Endometrial microvascular endothelial cells (primary cell): ENCODE measurements around the gene ZDBF2. TPM values are rescaled to one million over a fixed set of nuclear protein-coding genes. Genes with fewer than 3 reads are reported as not detected.
"Not testable (repeated sequence)": the region's sequence is repeated elsewhere in the genome, so short reads cannot be mapped to it uniquely, and the experiment has no call there.

Experiments used
- in situ Hi-C: cut with HindIII; loops from 2 replicates; pipeline ENCODE4 v1.10.0; 2017; ENCODE audit warnings: low sequenced_read_pairs, low pct_unique_long_range_greater_than_20kb; ENCODE audit errors: inconsistent ontology term
- total RNA-seq: library from RNA; depleted of rRNA; stranded (reverse); fragments of >200 nt; gene quantifications from one replicate; pipeline ENCODE4 v1.2.3, GENCODE V29; 2015; ENCODE audit errors: inconsistent ontology term

ZDBF2 gene
- total RNA-seq, 1 donor from 2014 or later, result 3.7 TPM

GRCh38 chr2:206257861-206258260, 16.6 kb upstream of the ZDBF2 start:
- in situ Hi-C loops, result no loop called here

DNA sequence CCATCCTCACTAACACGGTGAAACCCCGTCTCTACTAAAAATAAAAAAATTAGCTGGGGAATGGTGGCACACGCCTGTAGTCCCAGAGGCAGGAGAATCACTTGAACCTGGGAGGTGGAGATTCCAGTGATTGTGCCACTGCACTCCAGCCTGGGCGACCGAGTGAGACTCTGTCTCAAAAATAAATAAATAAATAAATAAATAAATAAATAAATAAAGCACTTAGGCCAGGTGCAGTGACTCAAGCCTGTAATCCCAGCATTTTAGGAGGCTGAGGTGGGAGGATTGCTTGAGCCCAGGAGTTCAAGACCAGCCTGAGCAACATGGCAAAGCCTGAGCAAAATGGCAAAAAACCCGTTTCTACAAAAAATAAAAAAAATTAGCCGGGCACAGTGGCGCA, 15.8 kb upstream of the ZDBF2 start:
- in situ Hi-C loops, result not testable (repeated sequence)

- in situ Hi-C loops, result no loop called here
These were observed 14.9 kb upstream of the ZDBF2 start for GRCh38 chr2:206259376-206260187.

DNA sequence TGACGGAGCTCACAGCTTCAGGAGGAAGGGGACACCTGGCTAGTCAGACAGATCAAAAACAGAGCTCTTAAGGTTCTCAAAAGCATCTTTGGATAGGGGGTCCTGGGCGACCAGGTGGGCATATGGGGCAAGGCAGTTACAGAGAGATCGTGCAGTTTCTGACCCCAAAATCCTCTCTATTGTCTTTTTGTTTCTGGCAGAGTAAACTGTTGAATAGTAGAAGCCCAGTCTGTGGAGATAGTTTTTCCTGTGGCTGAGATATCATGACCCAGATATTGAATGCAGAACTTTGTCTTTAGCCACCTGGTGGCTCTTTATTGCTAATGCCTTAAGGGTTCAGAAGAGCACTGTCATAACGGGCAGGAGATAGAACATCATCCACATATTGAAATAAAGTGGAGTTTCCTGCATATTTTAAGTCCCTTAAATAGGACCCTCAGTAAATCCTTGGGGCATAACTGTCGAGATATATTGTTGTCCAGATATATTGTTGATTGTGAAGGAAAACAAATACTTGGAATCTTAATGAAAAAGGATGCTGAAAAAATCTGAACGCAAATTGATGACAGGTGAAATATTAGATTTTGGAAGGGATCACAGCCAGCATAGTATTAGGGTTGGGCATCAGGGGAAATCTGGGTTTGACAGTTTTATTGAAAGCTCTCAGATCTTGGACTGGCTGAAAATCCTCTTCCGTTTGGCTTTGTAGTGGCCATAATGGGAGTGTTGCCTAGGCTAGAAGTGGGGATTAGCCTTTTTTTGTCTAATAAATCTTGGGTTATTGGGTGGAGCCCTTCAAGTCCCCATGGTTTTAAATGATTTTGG, 14.1 kb upstream of the ZDBF2 start:
- in situ Hi-C loops, result no loop called here

DNA sequence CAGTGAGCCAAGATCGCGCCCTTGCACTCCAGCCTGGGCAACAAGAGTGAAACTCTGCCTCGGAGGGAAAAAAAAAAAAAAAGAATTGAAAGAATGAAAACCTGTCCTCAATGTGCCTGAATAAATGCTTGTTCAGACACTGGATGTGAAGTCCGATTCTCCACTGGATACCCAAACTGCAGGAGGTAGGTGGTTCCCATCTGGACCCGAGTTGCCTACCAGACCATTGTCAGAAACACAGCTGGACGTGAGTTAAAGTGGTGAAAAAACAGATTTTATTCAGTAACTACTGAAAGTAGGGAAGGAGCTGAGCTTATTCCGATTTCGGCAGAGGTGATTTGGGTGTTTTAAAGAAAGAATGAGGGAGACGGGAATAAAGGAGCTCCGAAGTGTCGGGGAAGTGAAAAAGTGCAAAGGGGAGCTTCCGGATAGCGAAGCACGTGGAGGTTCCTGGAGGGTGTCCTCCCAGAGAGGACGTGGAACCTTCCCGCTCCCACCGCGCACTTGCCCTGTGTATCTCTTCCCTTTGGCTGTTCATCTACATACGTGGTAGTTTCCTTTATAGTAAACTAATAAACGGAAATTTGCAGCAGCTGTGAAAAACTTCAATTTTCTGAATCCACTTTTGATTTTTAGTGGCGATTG, 10.4 kb upstream of the ZDBF2 start:
- in situ Hi-C loops, result no loop called here

- in situ Hi-C loops, result no loop called here
These were observed 8.0 kb upstream of the ZDBF2 start for GRCh38 chr2:206266130-206267125.

- in situ Hi-C loops, result no loop called here
These were observed 6.9 kb upstream of the ZDBF2 start for GRCh38 chr2:206267567-206267966.

- in situ Hi-C loops, result no loop called here
These were observed 3.4 kb upstream of the ZDBF2 start for GRCh38 chr2:206271065-206271464.

- in situ Hi-C loops, result no loop called here
These were observed 558 bp upstream of the ZDBF2 start for GRCh38 chr2:206273905-206274304.

DNA sequence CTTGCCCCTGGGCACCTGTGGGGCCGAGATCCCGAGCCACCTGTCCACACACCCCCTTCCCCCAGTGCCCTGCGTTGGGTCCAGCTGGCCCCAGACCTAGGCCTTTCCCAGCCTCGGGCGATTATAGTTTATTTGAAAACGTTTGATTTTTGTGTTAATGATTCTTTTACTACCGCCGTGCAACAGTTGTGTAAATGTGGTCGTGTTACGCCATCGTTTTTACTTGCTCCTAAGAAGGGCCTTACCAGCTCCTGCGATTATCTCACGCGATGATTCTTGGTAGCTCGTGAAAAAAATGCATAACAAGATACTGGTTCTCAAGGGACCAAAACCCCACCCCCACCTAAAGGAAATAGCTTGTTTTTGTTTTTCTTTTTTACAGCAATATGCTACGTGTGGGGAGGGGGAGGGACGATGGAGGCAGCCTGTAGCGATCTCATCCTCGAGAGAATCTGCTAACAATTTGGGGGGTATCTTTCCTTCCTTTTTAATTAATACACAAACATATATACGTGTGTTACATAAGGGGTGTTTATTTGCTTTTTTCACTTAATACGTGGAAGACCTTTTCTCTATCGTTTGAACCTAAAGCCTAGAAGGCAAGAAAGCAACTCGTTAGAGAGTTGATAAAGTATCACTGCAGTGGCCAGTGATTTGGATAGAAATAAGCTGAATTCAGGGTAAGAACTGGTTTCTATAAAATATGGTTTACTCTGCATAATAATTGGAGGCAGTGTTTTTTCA, 1.0 kb downstream of the ZDBF2 start:
- in situ Hi-C loops, result no loop called here

GRCh38 chr2:206276169-206276942, 1.9 kb downstream of the ZDBF2 start:
- in situ Hi-C loops, result no loop called here

GRCh38 chr2:206277503-206277902, 3.0 kb downstream of the ZDBF2 start:
- in situ Hi-C loops, result no loop called here

DNA sequence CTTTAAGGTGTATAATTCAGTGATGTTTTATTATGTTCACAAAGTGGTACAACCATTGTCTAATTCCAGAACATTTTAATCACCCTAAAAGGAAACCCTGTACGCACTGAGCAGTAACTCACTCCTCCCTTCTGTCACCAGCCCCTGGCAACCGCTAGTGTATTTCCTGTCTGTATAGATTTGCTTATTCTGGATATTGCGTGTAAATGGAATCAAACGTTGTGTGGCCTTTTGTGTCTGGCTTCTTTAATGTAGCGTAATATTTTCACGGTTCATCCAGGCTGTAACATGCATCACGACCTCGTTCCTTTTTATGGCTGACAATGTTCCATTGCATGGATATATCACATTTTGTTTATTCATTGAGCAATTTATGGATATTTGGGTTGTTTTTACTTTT, 8.3 kb downstream of the ZDBF2 start:
- in situ Hi-C loops, result no loop called here

- in situ Hi-C loops, result no loop called here
These were observed 12.7 kb downstream of the ZDBF2 start for GRCh38 chr2:206287197-206287596.

DNA sequence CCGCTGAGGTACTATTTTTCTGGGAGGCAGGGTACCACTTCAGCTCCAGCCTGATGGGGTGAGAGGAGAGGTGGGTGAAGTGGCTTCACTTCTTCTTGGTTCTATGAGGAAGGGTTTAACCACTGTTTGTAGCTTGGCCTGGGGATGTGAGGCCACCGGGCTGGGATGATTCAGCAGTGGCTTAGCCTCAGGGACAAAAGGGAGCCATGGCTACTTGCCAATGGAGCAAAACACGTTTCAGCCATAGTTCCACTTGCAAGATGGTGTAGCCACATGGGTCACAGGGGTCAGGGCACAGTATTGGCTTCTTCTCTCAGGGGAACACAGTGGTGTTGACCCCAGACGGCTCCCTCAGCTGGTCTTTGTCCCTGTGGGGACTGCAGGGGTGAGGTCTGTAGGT, 14.9 kb downstream of the ZDBF2 start:
- in situ Hi-C loops, result no loop called here

GRCh38 chr2:206296128-206296527, 21.7 kb downstream of the ZDBF2 start:
- in situ Hi-C loops, result no loop called here

DNA sequence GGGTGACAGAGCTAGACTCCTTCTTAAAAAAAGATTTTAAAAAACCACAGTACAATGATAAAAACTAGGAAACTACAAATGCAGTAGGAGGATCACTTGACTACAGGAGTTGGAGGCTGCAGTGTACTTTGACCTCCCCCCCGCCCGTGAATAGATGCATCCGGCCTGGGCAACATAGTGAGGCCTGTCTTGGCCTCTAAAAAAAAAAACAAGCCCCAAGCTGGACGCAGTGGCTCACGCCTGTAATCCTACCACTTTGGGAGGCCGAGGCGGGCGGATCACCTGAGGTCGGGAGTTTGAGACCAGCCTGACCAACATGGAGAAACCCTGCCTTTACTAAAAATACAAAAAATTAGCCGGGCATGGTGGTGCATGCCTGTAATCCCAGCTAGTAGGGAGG, 25.1 kb downstream of the ZDBF2 start:
- in situ Hi-C loops, result not testable (repeated sequence)
